Choroid plexus epithelial cell (primary cell): ENCODE measurements around the gene QARS1.

Experiments
- DNase-seq: peaks from one replicate; pipeline ENCODE4 v3.0.0-alpha.2; 2010; ENCODE audit warnings: low read depth
- H3K4me3 ChIP-seq: 2 replicates; pipeline ENCODE4 v1.5.1; 2011; ENCODE audit warnings: low read depth, mild to moderate bottlenecking, control low read depth, low read length, moderate library complexity
- TF ChIP-seq, protein P1 (sequence below): conservative IDR thresholded peaks from 2 replicates; pipeline ENCODE4 v1.5.1; 2011; ENCODE audit warnings: low read depth, mild to moderate bottlenecking, control low read depth, inconsistent platforms, low read length, moderate library complexity

QARS1 gene

DNA sequence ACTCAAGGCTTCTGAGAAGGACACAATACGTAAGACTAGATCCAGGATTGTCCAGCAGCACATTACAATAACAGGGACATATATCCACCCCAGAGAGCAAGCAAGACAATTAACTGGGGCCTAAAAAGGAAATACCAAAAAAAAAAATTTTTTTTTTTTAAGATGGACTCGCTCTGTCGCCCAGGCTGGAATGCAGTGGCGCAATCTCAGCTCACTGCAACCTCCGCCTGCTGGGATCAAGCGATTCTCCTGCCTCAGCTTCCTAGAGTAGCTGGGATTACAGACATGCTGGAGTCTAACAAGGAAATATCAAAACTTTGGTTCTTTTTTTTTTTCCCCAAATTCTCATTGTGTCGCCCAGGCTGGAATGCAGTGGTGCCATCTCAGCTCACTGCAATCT lies 46.5 kb downstream of the QARS1 start:
- no peak overlapping the region for H3K4me3 ChIP-seq
- TF ChIP-seq, protein P1, sequence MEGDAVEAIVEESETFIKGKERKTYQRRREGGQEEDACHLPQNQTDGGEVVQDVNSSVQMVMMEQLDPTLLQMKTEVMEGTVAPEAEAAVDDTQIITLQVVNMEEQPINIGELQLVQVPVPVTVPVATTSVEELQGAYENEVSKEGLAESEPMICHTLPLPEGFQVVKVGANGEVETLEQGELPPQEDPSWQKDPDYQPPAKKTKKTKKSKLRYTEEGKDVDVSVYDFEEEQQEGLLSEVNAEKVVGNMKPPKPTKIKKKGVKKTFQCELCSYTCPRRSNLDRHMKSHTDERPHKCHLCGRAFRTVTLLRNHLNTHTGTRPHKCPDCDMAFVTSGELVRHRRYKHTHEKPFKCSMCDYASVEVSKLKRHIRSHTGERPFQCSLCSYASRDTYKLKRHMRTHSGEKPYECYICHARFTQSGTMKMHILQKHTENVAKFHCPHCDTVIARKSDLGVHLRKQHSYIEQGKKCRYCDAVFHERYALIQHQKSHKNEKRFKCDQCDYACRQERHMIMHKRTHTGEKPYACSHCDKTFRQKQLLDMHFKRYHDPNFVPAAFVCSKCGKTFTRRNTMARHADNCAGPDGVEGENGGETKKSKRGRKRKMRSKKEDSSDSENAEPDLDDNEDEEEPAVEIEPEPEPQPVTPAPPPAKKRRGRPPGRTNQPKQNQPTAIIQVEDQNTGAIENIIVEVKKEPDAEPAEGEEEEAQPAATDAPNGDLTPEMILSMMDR = no peak
- peak; percentile 28 for DNase-seq

DNA sequence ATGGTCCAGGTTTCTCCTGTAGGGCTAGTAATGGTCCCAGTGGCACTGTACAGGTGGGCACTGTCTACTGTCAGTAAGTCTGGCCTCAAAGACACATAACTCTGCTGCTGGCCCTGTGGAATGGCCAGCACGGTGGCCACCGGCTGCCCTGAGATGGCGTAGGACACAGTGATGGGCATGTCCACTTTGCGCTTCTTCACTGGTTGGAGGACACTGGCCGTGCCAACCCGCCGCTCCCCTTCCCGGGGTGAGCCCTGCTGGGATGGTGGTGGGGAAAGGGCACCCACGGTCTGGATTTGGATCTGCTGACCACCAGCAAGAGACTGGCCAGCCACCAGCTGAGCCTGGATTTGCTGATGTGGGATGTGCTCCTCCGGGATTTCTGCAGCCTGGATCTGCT lies 47.3 kb downstream of the QARS1 start:
- H3K4me3 ChIP-seq = no peak overlapping the region
- TF ChIP-seq, protein P1 = no peak
- DNase-seq = no peak

DNA sequence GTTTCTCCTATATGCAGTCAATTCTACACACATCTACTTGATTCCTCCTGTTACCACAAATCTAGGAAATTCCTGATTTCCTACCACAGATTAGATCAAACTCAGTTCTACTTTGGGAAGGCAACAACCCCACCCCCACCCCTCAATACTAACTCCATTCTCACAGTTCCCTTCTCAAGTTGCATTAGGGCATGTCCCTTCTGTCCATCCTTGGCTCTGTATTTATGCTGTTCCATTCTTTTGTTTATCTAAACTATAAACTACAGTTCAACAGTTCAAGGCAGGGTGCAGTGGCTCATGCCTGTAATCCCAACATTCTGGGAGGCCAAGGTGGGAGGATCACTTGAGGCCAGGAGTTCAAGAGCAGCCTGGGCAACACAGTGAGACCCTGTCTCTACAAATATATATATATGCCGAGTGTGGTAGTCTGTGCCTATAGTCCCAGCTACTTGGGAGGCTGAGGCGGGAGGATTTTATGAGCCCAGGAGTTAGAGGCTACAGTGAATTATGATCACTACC lies 50.2 kb downstream of the QARS1 start:
- DNase-seq = no peak
- TF ChIP-seq, protein P1 = no peak
- no peak overlapping the region for H3K4me3 ChIP-seq

DNA sequence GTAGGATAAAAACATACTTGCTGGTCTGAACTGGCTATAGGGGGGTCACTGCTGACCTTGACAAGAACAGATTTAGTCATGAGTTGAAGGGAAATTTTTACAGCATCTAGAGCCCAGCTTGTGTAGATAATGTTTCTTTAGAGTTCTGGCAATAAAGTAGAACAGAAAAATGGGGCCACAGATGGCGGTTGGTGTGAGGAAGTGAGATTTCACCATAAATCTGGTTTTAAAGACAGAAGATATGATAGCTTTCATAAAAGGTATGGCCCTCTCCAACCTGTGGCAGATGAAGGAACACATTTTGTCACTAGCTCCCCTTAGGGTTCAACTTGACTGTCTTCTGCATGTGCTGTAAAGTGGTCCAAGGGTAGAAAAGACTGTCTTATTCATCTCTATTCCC lies 51.0 kb downstream of the QARS1 start:
- DNase-seq = no peak
- TF ChIP-seq, protein P1 = no peak
- H3K4me3 ChIP-seq = no peak overlapping the region
